HepG2 (cell line): ENCODE data around the gene P2RY2. TPM values are rescaled to one million over a fixed set of nuclear protein-coding genes. Genes with fewer than 3 reads are reported as not detected.

Experiments
- GATAD2A ChIP-seq: IDR thresholded peaks from 2 replicates; pipeline ENCODE4 v1.6.1; 2016
- MXD1 ChIP-seq: sonication (generic); formaldehyde crosslinking; IDR thresholded peaks from 2 replicates; pipeline ENCODE4 v1.4.0; 2020; ENCODE audit warnings: mild to moderate bottlenecking, missing genetic modification reagents
- RBM22 ChIP-seq: fragments of 200-400 bp; formaldehyde crosslinking; optimal IDR thresholded peaks from 2 replicates; pipeline ENCODE3; 2017; ENCODE audit warnings: mild to moderate bottlenecking, low read length, moderate library complexity
- SIN3A ChIP-seq: IDR thresholded peaks from 2 replicates; pipeline ENCODE4 v1.6.1; 2011; ENCODE audit warnings: low read depth, mild to moderate bottlenecking, control low read depth, low read length, borderline replicate concordance
- ZHX2 ChIP-seq, 2 experiments: sonication (generic) in 1 of 2; formaldehyde crosslinking in 1 of 2; IDR thresholded peaks; 2 replicates each; pipeline versions ENCODE4 v1.6.1 to v1.9.0; 2014 to 2022; ENCODE audit warnings: antibody characterized with exemption in 1 of 2, borderline replicate concordance in 1 of 2, inconsistent platforms in 1 of 2, low read depth in 1 of 2, missing genetic modification reagents in 1 of 2
- polyA plus RNA-seq, 8 experiments: library from polyadenylated mRNA; depleted of rRNA in 3 of 8; stranded (reverse) in 7 of 8; unstranded in 1 of 8; fragments of >200 nt; fragmentation: Illumina TruSeq in 4 of 8; extraction: Trizol in 4 of 8; gene quantifications; 2 replicates each; pipeline versions ENCODE4 v1.2.1 to v1.2.3, GENCODE V29; 2011 to 2016; ENCODE audit warnings: low read depth in 4 of 8, missing spikeins in 1 of 8, mixed read lengths in 1 of 8; ENCODE audit not compliant: insufficient read depth in 1 of 8
- total RNA-seq, 5 experiments: library from RNA; depleted of rRNA; stranded (reverse); fragments of >200 nt; fragmentation: Illumina TruSeq; extraction: Trizol; gene quantifications; 2 replicates each; pipeline ENCODE4 v1.2.3, GENCODE V29; 2016; ENCODE audit warnings: low read depth in 1 of 5
- TF ChIP-seq, protein P1 (sequence below): sonication (generic); formaldehyde crosslinking; IDR thresholded peaks from 2 replicates; pipeline ENCODE4 v1.5.1; 2020; ENCODE audit warnings: mild to moderate bottlenecking, missing genetic modification reagents, moderate library complexity
- TF ChIP-seq, protein P2 (sequence below): sonication (generic); formaldehyde crosslinking; IDR thresholded peaks from 2 replicates; pipeline ENCODE4 v1.4.0; 2020; ENCODE audit warnings: missing genetic modification reagents
- TF ChIP-seq, protein P3 (sequence below): sonication (generic); formaldehyde crosslinking; IDR thresholded peaks from 2 replicates; pipeline ENCODE4 v1.9.0; 2021; ENCODE audit warnings: missing genetic modification reagents, mild to moderate bottlenecking, borderline replicate concordance

P2RY2 gene
- total and polyA plus RNA-seq, 2 of the 13 experiments (the other 11 are each of a cell fraction or from before 2014, with no cell fraction given): 0.95 to 3.1 TPM

DNA sequence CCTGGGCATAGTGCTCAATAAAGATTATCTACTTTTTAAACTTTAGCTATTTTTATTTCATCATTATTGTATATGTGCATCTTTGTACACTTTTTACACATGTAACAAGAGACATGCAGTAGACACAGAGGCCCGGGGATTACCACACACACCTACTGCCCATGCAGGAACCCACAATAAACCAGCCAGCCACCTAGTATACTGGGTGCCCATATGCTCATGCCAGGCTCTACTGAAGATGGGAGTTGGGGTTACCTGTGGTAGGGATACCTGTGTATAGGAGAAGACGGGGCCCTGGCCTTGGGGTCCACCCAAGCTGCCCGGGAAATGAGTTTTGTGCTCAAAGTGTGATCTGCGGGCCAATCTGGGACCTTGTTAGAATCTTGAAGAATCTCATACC lies 31.2 kb upstream of the P2RY2 start (continued):
- no peak for TF ChIP-seq SIN3A
- TF ChIP-seq, protein P1, sequence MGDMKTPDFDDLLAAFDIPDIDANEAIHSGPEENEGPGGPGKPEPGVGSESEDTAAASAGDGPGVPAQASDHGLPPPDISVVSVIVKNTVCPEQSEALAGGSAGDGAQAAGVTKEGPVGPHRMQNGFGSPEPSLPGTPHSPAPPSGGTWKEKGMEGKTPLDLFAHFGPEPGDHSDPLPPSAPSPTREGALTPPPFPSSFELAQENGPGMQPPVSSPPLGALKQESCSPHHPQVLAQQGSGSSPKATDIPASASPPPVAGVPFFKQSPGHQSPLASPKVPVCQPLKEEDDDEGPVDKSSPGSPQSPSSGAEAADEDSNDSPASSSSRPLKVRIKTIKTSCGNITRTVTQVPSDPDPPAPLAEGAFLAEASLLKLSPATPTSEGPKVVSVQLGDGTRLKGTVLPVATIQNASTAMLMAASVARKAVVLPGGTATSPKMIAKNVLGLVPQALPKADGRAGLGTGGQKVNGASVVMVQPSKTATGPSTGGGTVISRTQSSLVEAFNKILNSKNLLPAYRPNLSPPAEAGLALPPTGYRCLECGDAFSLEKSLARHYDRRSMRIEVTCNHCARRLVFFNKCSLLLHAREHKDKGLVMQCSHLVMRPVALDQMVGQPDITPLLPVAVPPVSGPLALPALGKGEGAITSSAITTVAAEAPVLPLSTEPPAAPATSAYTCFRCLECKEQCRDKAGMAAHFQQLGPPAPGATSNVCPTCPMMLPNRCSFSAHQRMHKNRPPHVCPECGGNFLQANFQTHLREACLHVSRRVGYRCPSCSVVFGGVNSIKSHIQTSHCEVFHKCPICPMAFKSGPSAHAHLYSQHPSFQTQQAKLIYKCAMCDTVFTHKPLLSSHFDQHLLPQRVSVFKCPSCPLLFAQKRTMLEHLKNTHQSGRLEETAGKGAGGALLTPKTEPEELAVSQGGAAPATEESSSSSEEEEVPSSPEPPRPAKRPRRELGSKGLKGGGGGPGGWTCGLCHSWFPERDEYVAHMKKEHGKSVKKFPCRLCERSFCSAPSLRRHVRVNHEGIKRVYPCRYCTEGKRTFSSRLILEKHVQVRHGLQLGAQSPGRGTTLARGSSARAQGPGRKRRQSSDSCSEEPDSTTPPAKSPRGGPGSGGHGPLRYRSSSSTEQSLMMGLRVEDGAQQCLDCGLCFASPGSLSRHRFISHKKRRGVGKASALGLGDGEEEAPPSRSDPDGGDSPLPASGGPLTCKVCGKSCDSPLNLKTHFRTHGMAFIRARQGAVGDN (CRISPR knock-in tag): no peak
- TF ChIP-seq ZHX2 (IDR thresholded peaks at IDR 0.05; ENCODE audit: low read depth): no peak
- no peak for TF ChIP-seq ZHX2 (CRISPR knock-in tag; IDR thresholded peaks at IDR 0.05; ENCODE audit: borderline replicate concordance)
- TF ChIP-seq, protein P2, sequence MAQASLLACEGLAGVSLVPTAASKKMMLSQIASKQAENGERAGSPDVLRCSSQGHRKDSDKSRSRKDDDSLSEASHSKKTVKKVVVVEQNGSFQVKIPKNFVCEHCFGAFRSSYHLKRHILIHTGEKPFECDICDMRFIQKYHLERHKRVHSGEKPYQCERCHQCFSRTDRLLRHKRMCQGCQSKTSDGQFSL (CRISPR knock-in tag): no peak
- TF ChIP-seq, protein P3, sequence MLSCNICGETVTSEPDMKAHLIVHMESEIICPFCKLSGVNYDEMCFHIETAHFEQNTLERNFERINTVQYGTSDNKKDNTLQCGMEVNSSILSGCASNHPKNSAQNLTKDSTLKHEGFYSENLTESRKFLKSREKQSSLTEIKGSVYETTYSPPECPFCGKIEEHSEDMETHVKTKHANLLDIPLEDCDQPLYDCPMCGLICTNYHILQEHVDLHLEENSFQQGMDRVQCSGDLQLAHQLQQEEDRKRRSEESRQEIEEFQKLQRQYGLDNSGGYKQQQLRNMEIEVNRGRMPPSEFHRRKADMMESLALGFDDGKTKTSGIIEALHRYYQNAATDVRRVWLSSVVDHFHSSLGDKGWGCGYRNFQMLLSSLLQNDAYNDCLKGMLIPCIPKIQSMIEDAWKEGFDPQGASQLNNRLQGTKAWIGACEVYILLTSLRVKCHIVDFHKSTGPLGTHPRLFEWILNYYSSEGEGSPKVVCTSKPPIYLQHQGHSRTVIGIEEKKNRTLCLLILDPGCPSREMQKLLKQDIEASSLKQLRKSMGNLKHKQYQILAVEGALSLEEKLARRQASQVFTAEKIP (CRISPR knock-in tag): no peak
- no peak for TF ChIP-seq GATAD2A (CRISPR knock-in tag)
- TF ChIP-seq MXD1 (CRISPR knock-in tag): no peak
- TF ChIP-seq RBM22: no peak
